ENCODE results near the gene WDR37.

The WDR37 gene

GRCh38 chr10:1119027-1119426 is 62.8 kb downstream of the WDR37 start:
- no peaks in the 10 kb centered on the region for H3K27me3 ChIP-seq (ENCODE audit: control insufficient read depth in 1 of 2, insufficient read depth in 1 of 2, low read length in 2 of 2)
- H2BK5ac ChIP-seq (ENCODE audit: low read depth, low read length, poor library complexity, severe bottlenecking) = no peak overlapping the region
- no peak overlapping the region for H4K8ac ChIP-seq (ENCODE audit: low read length)
- H3K27ac ChIP-seq (ENCODE audit: low read length, poor library complexity, severe bottlenecking) = no peak overlapping the region
- no peak overlapping the region for H3K14ac ChIP-seq (ENCODE audit: low read length in 2 of 2)
- no peak overlapping the region for H2BK12ac ChIP-seq (ENCODE audit: low read length in 2 of 2)
- H2AFZ ChIP-seq (ENCODE audit: low read depth, low read length) = no peak overlapping the region
- H2BK120ac ChIP-seq (ENCODE audit: low read depth, low read length) = no peak overlapping the region
- H3K4me2 ChIP-seq (ENCODE audit: low read length, poor library complexity, severe bottlenecking) = no peak overlapping the region
- peaks cover 7% of the 10 kb centered on the region for H3K4me1 ChIP-seq (ENCODE audit: control insufficient read depth, insufficient read depth, low read depth, low read length)
- H3K23ac ChIP-seq (ENCODE audit: low read length in 2 of 2) = no peak overlapping the region
- H3K18ac ChIP-seq (ENCODE audit: low read depth in 1 of 2, low read length in 2 of 2) = no peak overlapping the region
- H3K79me1 ChIP-seq (replicated peaks; ENCODE audit: low read length, poor library complexity, severe bottlenecking) = peaks cover 41% of the 10 kb centered on the region
- no peak for DNase-seq
- no peaks in the 10 kb centered on the region for H3K9me3 ChIP-seq (ENCODE audit: control insufficient read depth, low read length)
- H4K91ac ChIP-seq (ENCODE audit: low read length) = no peak overlapping the region
- no peak overlapping the region for H2BK15ac ChIP-seq (ENCODE audit: low read depth, poor library complexity, severe bottlenecking)
- H3K9ac ChIP-seq (ENCODE audit: low read length) = no peak overlapping the region
- no peak overlapping the region for H2AK5ac ChIP-seq (ENCODE audit: low read length, severe bottlenecking)
- H3K4ac ChIP-seq (ENCODE audit: low read depth in 1 of 2, low read length in 2 of 2) = no peak overlapping the region
- 66% methylated on average over 8 of the region's 8 CpGs for WGBS
- peaks cover 70 to 94% of the 10 kb centered on the region in 2 experiments for H3K36me3 ChIP-seq (ENCODE audit: control insufficient read depth in 1 of 2, insufficient read depth in 2 of 2, low read depth in 1 of 2, low read length in 2 of 2)
- H3K4me3 ChIP-seq (ENCODE audit: insufficient read depth in 1 of 2, low read depth in 1 of 2, low read length in 2 of 2) = no peak overlapping the region

DNA sequence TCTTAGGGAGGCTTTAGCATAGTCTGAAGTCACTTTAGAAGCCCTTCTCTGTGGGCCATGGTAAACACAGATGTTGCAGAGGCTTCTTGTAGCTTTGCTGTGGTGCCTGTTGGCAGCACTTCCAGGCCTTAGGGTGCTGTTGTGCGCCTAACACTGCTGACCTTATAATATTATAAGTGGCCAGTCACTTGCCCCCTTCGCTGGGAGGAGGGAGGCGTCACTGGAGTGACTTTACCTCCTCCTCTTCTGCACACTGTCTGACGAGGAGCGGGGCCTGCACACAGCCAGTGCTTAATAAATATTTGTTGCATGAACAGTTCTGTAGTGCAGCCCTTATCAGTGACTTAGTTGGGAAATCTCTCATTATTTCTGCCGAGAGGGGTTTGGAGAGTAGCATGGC is 63.3 kb downstream of the WDR37 start:
- Histone ChIP-seq H3K79me1 (replicated peaks; ENCODE audit: low read length, poor library complexity, severe bottlenecking) (peaks cover 38% of the 10 kb centered on the region), H3K4me1 (ENCODE audit: control insufficient read depth, insufficient read depth, low read depth, low read length) (peaks cover 7% of the 10 kb centered on the region), H2BK5ac (ENCODE audit: low read depth, low read length, poor library complexity, severe bottlenecking) (no peak overlapping the region), H4K8ac (ENCODE audit: low read length) (no peak overlapping the region), H3K9ac (ENCODE audit: low read length) (no peak overlapping the region), H3K4me3 (ENCODE audit: insufficient read depth in 1 of 2, low read depth in 1 of 2, low read length in 2 of 2) (no peak overlapping the region), H2BK120ac (ENCODE audit: low read depth, low read length) (no peak overlapping the region), H3K9me3 (ENCODE audit: control insufficient read depth, low read length) (no peaks in the 10 kb centered on the region), H3K18ac (ENCODE audit: low read depth in 1 of 2, low read length in 2 of 2) (no peak overlapping the region), H2AFZ (ENCODE audit: low read depth, low read length) (no peak overlapping the region), H3K4ac (ENCODE audit: low read depth in 1 of 2, low read length in 2 of 2) (no peak overlapping the region), H3K23ac (ENCODE audit: low read length in 2 of 2) (no peak overlapping the region), H3K14ac (ENCODE audit: low read length in 2 of 2) (no peak overlapping the region), H3K27me3 (ENCODE audit: control insufficient read depth in 1 of 2, insufficient read depth in 1 of 2, low read length in 2 of 2) (no peaks in the 10 kb centered on the region), H3K27ac (ENCODE audit: low read length, poor library complexity, severe bottlenecking) (no peak overlapping the region), H4K91ac (ENCODE audit: low read length) (no peak overlapping the region), H3K4me2 (ENCODE audit: low read length, poor library complexity, severe bottlenecking) (no peak overlapping the region), H3K36me3 (ENCODE audit: control insufficient read depth in 1 of 2, insufficient read depth in 2 of 2, low read depth in 1 of 2, low read length in 2 of 2) (peaks cover 72 to 94% of the 10 kb centered on the region in 2 experiments), H2BK15ac (ENCODE audit: low read depth, poor library complexity, severe bottlenecking) (no peak overlapping the region), H2BK12ac (ENCODE audit: low read length in 2 of 2) (no peak overlapping the region), H2AK5ac (ENCODE audit: low read length, severe bottlenecking) (no peak overlapping the region)
- 94% methylated on average over 6 of the region's 6 CpGs for WGBS
- no peak for DNase-seq

- H2AK5ac ChIP-seq (ENCODE audit: low read length, severe bottlenecking) = no peak overlapping the region
- no peak overlapping the region for H3K4ac ChIP-seq (ENCODE audit: low read depth in 1 of 2, low read length in 2 of 2)
- H2BK5ac ChIP-seq (ENCODE audit: low read depth, low read length, poor library complexity, severe bottlenecking) = no peak overlapping the region
- no peaks in the 10 kb centered on the region for H3K27me3 ChIP-seq (ENCODE audit: control insufficient read depth in 1 of 2, insufficient read depth in 1 of 2, low read length in 2 of 2)
- H3K36me3 ChIP-seq (ENCODE audit: control insufficient read depth in 1 of 2, insufficient read depth in 2 of 2, low read depth in 1 of 2, low read length in 2 of 2) = peaks cover 75 to 94% of the 10 kb centered on the region in 2 experiments
- H3K4me1 ChIP-seq (ENCODE audit: control insufficient read depth, insufficient read depth, low read depth, low read length) = peaks cover 7% of the 10 kb centered on the region
- 85% methylated on average over 12 of the region's 12 CpGs for WGBS
- no peak overlapping the region for H3K14ac ChIP-seq (ENCODE audit: low read length in 2 of 2)
- no peak overlapping the region for H3K4me3 ChIP-seq (ENCODE audit: insufficient read depth in 1 of 2, low read depth in 1 of 2, low read length in 2 of 2)
- no peak overlapping the region for H2BK120ac ChIP-seq (ENCODE audit: low read depth, low read length)
- H3K27ac ChIP-seq (ENCODE audit: low read length, poor library complexity, severe bottlenecking) = no peak overlapping the region
- no peaks in the 10 kb centered on the region for H3K9me3 ChIP-seq (ENCODE audit: control insufficient read depth, low read length)
- DNase-seq = no peak
- H3K23ac ChIP-seq (ENCODE audit: low read length in 2 of 2) = no peak overlapping the region
- no peak overlapping the region for H2BK15ac ChIP-seq (ENCODE audit: low read depth, poor library complexity, severe bottlenecking)
- H2AFZ ChIP-seq (ENCODE audit: low read depth, low read length) = no peak overlapping the region
- no peak overlapping the region for H2BK12ac ChIP-seq (ENCODE audit: low read length in 2 of 2)
- H3K18ac ChIP-seq (ENCODE audit: low read depth in 1 of 2, low read length in 2 of 2) = no peak overlapping the region
- H4K8ac ChIP-seq (ENCODE audit: low read length) = no peak overlapping the region
- no peak overlapping the region for H3K9ac ChIP-seq (ENCODE audit: low read length)
- no peak overlapping the region for H4K91ac ChIP-seq (ENCODE audit: low read length)
- H3K79me1 ChIP-seq (replicated peaks; ENCODE audit: low read length, poor library complexity, severe bottlenecking) = peaks cover 37% of the 10 kb centered on the region
- H3K4me2 ChIP-seq (ENCODE audit: low read length, poor library complexity, severe bottlenecking) = no peak overlapping the region
These were observed 64.1 kb downstream of the WDR37 start for GRCh38 chr10:1120306-1120705.

DNA sequence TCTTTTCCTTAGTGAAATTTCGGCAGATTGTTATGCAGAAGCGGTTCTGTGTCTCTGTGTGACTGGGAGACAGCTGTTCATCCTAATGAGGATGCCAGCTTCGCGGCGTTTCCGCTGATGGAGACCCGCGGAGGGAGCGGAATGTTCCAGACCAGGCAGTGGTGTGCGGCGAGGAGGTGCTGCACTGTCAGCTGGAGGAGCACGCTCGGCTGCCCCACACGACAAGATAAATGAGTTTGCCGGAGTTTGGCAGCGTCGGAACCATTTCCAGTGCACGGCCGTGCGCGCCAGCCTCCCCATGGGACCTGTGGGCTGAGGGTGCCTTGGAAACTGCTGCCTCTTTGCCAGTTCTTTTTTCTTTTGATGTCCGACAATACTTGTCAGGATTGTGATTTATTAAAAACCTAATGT is 64.6 kb downstream of the WDR37 start:
- no peak overlapping the region for H2AK5ac ChIP-seq (ENCODE audit: low read length, severe bottlenecking)
- no peak overlapping the region for H4K8ac ChIP-seq (ENCODE audit: low read length)
- H3K9me3 ChIP-seq (ENCODE audit: control insufficient read depth, low read length) = no peaks in the 10 kb centered on the region
- H2BK120ac ChIP-seq (ENCODE audit: low read depth, low read length) = no peak overlapping the region
- no peaks in the 10 kb centered on the region for H3K27me3 ChIP-seq (ENCODE audit: control insufficient read depth in 1 of 2, insufficient read depth in 1 of 2, low read length in 2 of 2)
- no peak overlapping the region for H2BK15ac ChIP-seq (ENCODE audit: low read depth, poor library complexity, severe bottlenecking)
- no peak overlapping the region for H4K91ac ChIP-seq (ENCODE audit: low read length)
- H3K4me2 ChIP-seq (ENCODE audit: low read length, poor library complexity, severe bottlenecking) = no peak overlapping the region
- no peak overlapping the region for H3K23ac ChIP-seq (ENCODE audit: low read length in 2 of 2)
- H3K9ac ChIP-seq (ENCODE audit: low read length) = no peak overlapping the region
- H3K4me3 ChIP-seq (ENCODE audit: insufficient read depth in 1 of 2, low read depth in 1 of 2, low read length in 2 of 2) = no peak overlapping the region
- no peak overlapping the region for H3K14ac ChIP-seq (ENCODE audit: low read length in 2 of 2)
- no peak overlapping the region for H3K4ac ChIP-seq (ENCODE audit: low read depth in 1 of 2, low read length in 2 of 2)
- DNase-seq = no peak
- peaks cover 75 to 94% of the 10 kb centered on the region in 2 experiments for H3K36me3 ChIP-seq (ENCODE audit: control insufficient read depth in 1 of 2, insufficient read depth in 2 of 2, low read depth in 1 of 2, low read length in 2 of 2)
- H2BK5ac ChIP-seq (ENCODE audit: low read depth, low read length, poor library complexity, severe bottlenecking) = no peak overlapping the region
- no peak overlapping the region for H2AFZ ChIP-seq (ENCODE audit: low read depth, low read length)
- no peak overlapping the region for H2BK12ac ChIP-seq (ENCODE audit: low read length in 2 of 2)
- no peak overlapping the region for H3K27ac ChIP-seq (ENCODE audit: low read length, poor library complexity, severe bottlenecking)
- WGBS = 94% methylated on average over 21 of the region's 22 CpGs
- peaks cover 7% of the 10 kb centered on the region for H3K4me1 ChIP-seq (ENCODE audit: control insufficient read depth, insufficient read depth, low read depth, low read length)
- H3K18ac ChIP-seq (ENCODE audit: low read depth in 1 of 2, low read length in 2 of 2) = no peak overlapping the region
- peaks cover 33% of the 10 kb centered on the region for H3K79me1 ChIP-seq (replicated peaks; ENCODE audit: low read length, poor library complexity, severe bottlenecking)

Measured in mesenchymal stem cell (in vitro differentiated cells and primary cell).